HL-60 (cell line): ENCODE measurements around the gene ARMC9. TPM values are rescaled to one million over a fixed set of nuclear protein-coding genes. Genes with fewer than 3 reads are reported as not detected.

ENCODE experiments used
- DNase-seq, 2 experiments: peaks; one replicate each; pipeline ENCODE4 v3.0.0-alpha.2; 2010 to 2020; ENCODE audit warnings: low read depth in 1 of 2, low spot score in 1 of 2
- H3K27ac ChIP-seq: fragments of 250-450 bp; sonication (Bioruptor Pico); replicated peaks from 2 replicates; pipeline ENCODE4 v1.5.1; 2020; ENCODE audit warnings: mild to moderate bottlenecking, moderate library complexity
- H3K27me3 ChIP-seq: fragments of 250-450 bp; sonication (Bioruptor Pico); 2 replicates; pipeline ENCODE4 v1.5.1; 2021; ENCODE audit warnings: mild to moderate bottlenecking, moderate library complexity; ENCODE audit not compliant: insufficient read depth, poor library complexity, severe bottlenecking
- H3K4me3 ChIP-seq: replicated peaks from 2 replicates; pipeline ENCODE4 v1.5.1; 2011; ENCODE audit warnings: mild to moderate bottlenecking, control low read depth, low read length; ENCODE audit not compliant: insufficient read depth
- POLR2AphosphoS5 ChIP-seq: IDR thresholded peaks from 2 replicates; pipeline ENCODE4 v1.6.1; 2012; ENCODE audit warnings: low read depth
- microRNA-seq: library from miRNA; unstranded; fragments of <30 nt; microRNA quantifications from one replicate; pipeline ENCODE4, GENCODE V29; 2018

The ARMC9 gene

DNA sequence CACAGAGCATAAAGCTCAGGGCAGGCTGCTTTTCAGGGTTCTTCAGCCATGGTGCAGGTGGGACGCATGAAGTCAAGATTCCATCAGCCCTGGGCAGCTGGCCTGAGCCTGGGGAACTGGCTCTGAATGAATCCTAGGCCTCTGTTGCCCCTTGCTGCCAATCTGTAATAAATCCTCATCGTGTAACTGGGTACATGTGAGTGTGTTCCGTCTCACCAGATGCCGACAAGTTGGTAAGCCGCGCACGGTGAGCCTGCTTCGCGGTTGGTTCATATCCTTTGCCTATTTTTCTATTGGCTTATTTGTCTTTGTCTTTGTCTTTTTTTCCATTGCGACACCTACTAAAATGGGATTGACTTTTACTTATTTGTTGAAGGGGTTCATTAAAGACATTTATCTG lies 224.7 kb downstream of the ARMC9 start:
- no peak overlapping the region for H3K27ac ChIP-seq
- H3K4me3 ChIP-seq = no peak overlapping the region
- H3K27me3 ChIP-seq = no peaks in the 10 kb centered on the region
- no peak for TF ChIP-seq POLR2AphosphoS5
- DNase-seq = no peak

Small RNA genes within 50 kb of the gene (microRNA-seq; reads per million reads assigned to microRNA genes)
- not detected for gene MIR4777
